K562 (cell line): ENCODE data around the gene MAGEB1. TPM values are rescaled to one million over a fixed set of nuclear protein-coding genes. Genes with fewer than 3 reads are reported as not detected.

Experiments
- ATAC-seq: fragments of 200-7000 bp; cut with Tn5 transposase; 3 replicates; pipeline ENCODE4 v1.9.1; 2020; ENCODE audit warnings: moderate library complexity
- BruUV-seq: library from RNA; stranded (reverse); fragments of 400-500 nt; replicated peaks from 2 replicates; lab custom pipeline; 2021; lab: Mats Ljungman, UMichigan
- CTCF ChIA-PET: fragments of 300-600 bp; formaldehyde crosslinking; extraction: SDS; loops from one replicate; lab custom pipeline; 2021; ENCODE audit warnings: low intra/inter-chr PET ratio; lab: Yijun Ruan, JAX
- POLR2A ChIA-PET: fragments of 300-600, 350-650 bp; sonication (Branson Sonifier 250); formaldehyde crosslinking; extraction: SDS; loops from one replicate; lab custom pipeline; 2021; ENCODE audit warnings: antibody characterized with exemption, inconsistent platforms; lab: Yijun Ruan, JAX
- DNase-seq, 4 experiments: peaks; one replicate each; pipeline versions ENCODE4 v3.0.0 to v3.0.0-alpha.2; 2011 to 2018; ENCODE audit warnings: low spot score in 3 of 4, mixed read lengths in 3 of 4; ENCODE audit errors: extremely low read depth in 1 of 4
- FAIRE-seq: peaks from 2 replicates; lab custom pipeline; 2011; peaks lifted over from hg19 to GRCh38; lab: Jason Lieb, UNC
- H2AFZ ChIP-seq: 2 replicates; pipeline ENCODE4 v1.6.0; 2011; ENCODE audit warnings: low read depth, low read length, control low read depth, inconsistent platforms
- H3K27ac ChIP-seq: fragments of 200-600 bp; 3 replicates; pipeline ENCODE4 v1.8.0; 2011; ENCODE audit warnings: low read depth, mild to moderate bottlenecking, control low read depth, inconsistent platforms, low read length, moderate library complexity, mixed read lengths; ENCODE audit errors: extremely low read depth
- H3K27me3 ChIP-seq, 2 experiments: fragments of 300-600 bp in 1 of 2; 2 replicates in 1 of 2; 3 replicates in 1 of 2; pipeline versions ENCODE4 v1.6.0 to v1.8.0; 2011; ENCODE audit warnings: inconsistent platforms in 2 of 2, low read length in 2 of 2, mild to moderate bottlenecking in 1 of 2, mixed read lengths in 1 of 2, moderate library complexity in 1 of 2; ENCODE audit not compliant: control insufficient read depth in 2 of 2, insufficient read depth in 2 of 2
- H3K36me3 ChIP-seq: fragments of 300-600 bp; 3 replicates; pipeline ENCODE4 v1.8.0; 2011; ENCODE audit warnings: mild to moderate bottlenecking, low read length, inconsistent platforms; ENCODE audit not compliant: control insufficient read depth, insufficient read depth
- H3K4me1 ChIP-seq, 2 experiments: fragments of 200-600 bp in 1 of 2; replicated peaks in 1 of 2; 2 replicates in 1 of 2; 3 replicates in 1 of 2; pipeline versions ENCODE4 v1.5.1 to v1.8.0; 2011; ENCODE audit warnings: inconsistent platforms in 2 of 2, low read length in 2 of 2, mild to moderate bottlenecking in 1 of 2, mixed read lengths in 1 of 2, moderate library complexity in 1 of 2; ENCODE audit not compliant: control insufficient read depth in 2 of 2, insufficient read depth in 2 of 2
- H3K4me2 ChIP-seq: 2 replicates; pipeline ENCODE4 v1.6.1; 2011; ENCODE audit warnings: low read length, control low read depth, inconsistent platforms, mixed read lengths; ENCODE audit not compliant: insufficient read depth
- H3K4me3 ChIP-seq: fragments of 200-600 bp; sonication (generic), shearing (Covaris generic); 2 replicates; pipeline ENCODE4 v1.5.1; 2016; ENCODE audit warnings: control low read depth, inconsistent platforms
- H3K79me2 ChIP-seq: fragments of 200-600 bp; 3 replicates; pipeline ENCODE4 v1.8.0; 2011; ENCODE audit warnings: low read length, inconsistent platforms; ENCODE audit not compliant: control insufficient read depth, insufficient read depth
- H3K9ac ChIP-seq, 2 experiments: 2 replicates each; pipeline versions ENCODE4 v1.6.0 to v1.6.1; 2011; ENCODE audit warnings: low read depth in 2 of 2, low read length in 2 of 2, control low read depth in 1 of 2, inconsistent platforms in 1 of 2, mild to moderate bottlenecking in 1 of 2, mixed read lengths in 1 of 2; ENCODE audit not compliant: insufficient read depth in 1 of 2
- H3K9me1 ChIP-seq: one replicate; pipeline ENCODE4 v1.6.0; 2011; ENCODE audit warnings: inconsistent platforms, mild to moderate bottlenecking, low read length, moderate library complexity; ENCODE audit not compliant: control insufficient read depth, insufficient read depth
- H3K9me3 ChIP-seq: replicated peaks from 2 replicates; pipeline ENCODE4 v1.5.1; 2011; ENCODE audit warnings: low read depth, low read length, inconsistent platforms; ENCODE audit not compliant: control insufficient read depth, insufficient read depth
- H4K20me1 ChIP-seq: replicated peaks from 2 replicates; pipeline ENCODE4 v1.6.1; 2011; ENCODE audit warnings: low read length, inconsistent platforms, mixed read lengths; ENCODE audit not compliant: control insufficient read depth, insufficient read depth
- ATF1 ChIP-seq, 2 experiments: fragments of 450-650 bp in 1 of 2; IDR thresholded peaks; 2 replicates each; pipeline ENCODE4 v1.6.1; 2016; ENCODE audit warnings: missing compliant biosample characterization in 1 of 2, missing genetic modification characterization in 1 of 2
- KDM1A ChIP-seq, 2 experiments: fragments of 450-650 bp; IDR thresholded peaks; 2 replicates each; pipeline ENCODE4 v1.6.1; 2016; ENCODE audit warnings: mild to moderate bottlenecking in 2 of 2
- NEUROD1 ChIP-seq: fragments of 150-350 bp; IDR thresholded peaks from 2 replicates; pipeline ENCODE4 v1.6.1; 2014; ENCODE audit warnings: borderline replicate concordance, low read length, low read depth; ENCODE audit not compliant: partially characterized antibody
- POLR2AphosphoS2 ChIP-seq: IDR thresholded peaks from 2 replicates; pipeline ENCODE4 v1.6.1; 2012; ENCODE audit warnings: low read length, improper control_type of control experiment
- SMAD2 ChIP-seq: fragments of 150-350 bp; IDR thresholded peaks from 2 replicates; pipeline ENCODE4 v1.6.1; 2014; ENCODE audit warnings: low read depth, mild to moderate bottlenecking, low read length
- THAP7 ChIP-seq: fragments of 250-450 bp; sonication (Bioruptor Pico); IDR thresholded peaks from 2 replicates; pipeline ENCODE4 v1.5.0; 2021
- THRA ChIP-seq: fragments of 450-650 bp; IDR thresholded peaks from 2 replicates; pipeline ENCODE4 v1.6.1; 2017; ENCODE audit warnings: mild to moderate bottlenecking, moderate library complexity
- ZNF143 ChIP-seq: sonication (generic); formaldehyde crosslinking; IDR thresholded peaks from 2 replicates; pipeline ENCODE4 v1.9.0; 2022; ENCODE audit warnings: mild to moderate bottlenecking, missing genetic modification reagents
- WGBS: fragments of 100-300 bp; shearing (Covaris generic); methylation state at CpG from one replicate; pipeline ENCODE4 v1.1.6; 2016; ENCODE audit warnings: low coverage, mixed read lengths; ENCODE audit not compliant: insufficient coverage; ENCODE audit errors: missing lambda C conversion rate; 5-methylcytosine and 5-hydroxymethylcytosine counted together
- in situ Hi-C: fragments of 300-500 bp; cut with MboI; formaldehyde crosslinking; loops from 4 replicates; pipeline ENCODE4 v1.15.0; 2018; ENCODE audit warnings: inconsistent platforms, mixed read lengths
- intact Hi-C: fragments of 100-400 bp; cut with micrococcal nuclease; formaldehyde crosslinking; loops from 2 replicates; pipeline ENCODE4 v1.14.2; 2022
- polyA plus RNA-seq, 8 experiments: library from polyadenylated mRNA; depleted of rRNA in 4 of 8; stranded (reverse) in 5 of 8; unstranded in 3 of 8; fragments of >200 nt; fragmentation: Nextera tagmentation in 2 of 8; fragmentation: Illumina TruSeq in 1 of 8; extraction: Ambion mirVana in 2 of 8; extraction: Trizol in 1 of 8; gene quantifications; 2 replicates each; pipeline versions ENCODE4 v1.2.1 to v1.2.3, GENCODE V29; 2011 to 2014; ENCODE audit warnings: inconsistent platforms in 1 of 8, missing spikeins in 1 of 8
- total RNA-seq, 7 experiments: library from RNA; depleted of rRNA in 6 of 7; stranded (reverse); fragments of >200 nt in 6 of 7; fragmentation: Illumina TruSeq in 2 of 7; extraction: Trizol in 2 of 7; gene quantifications; 2 replicates each; pipeline versions ENCODE4 v1.2.1 to v1.2.3, GENCODE V29; 2011 to 2021; ENCODE audit warnings: low replicate concordance in 1 of 7

The MAGEB1 gene
- total and polyA plus RNA-seq, 9 of the 15 experiments (the other 6 are each of a cell fraction or from before 2014, with no cell fraction given): 32.6 to 100 (median 43.4) TPM

- BruUV-seq: no TSS peak
- H3K9me1 ChIP-seq: no peaks in the 10 kb centered on the region
- 0% methylated on average over 2 of the region's 2 CpGs for WGBS
- no peaks in the 10 kb centered on the region for H3K27me3 ChIP-seq
- intact Hi-C loops: no loop called here
- in situ Hi-C loops: no loop called here
- H3K27ac ChIP-seq: no peak overlapping the region
- no peak overlapping the region for H3K4me3 ChIP-seq
- H3K4me1 ChIP-seq: no peaks in the 10 kb centered on the region
- no peaks in the 10 kb centered on the region for H3K9me3 ChIP-seq
- CTCF ChIA-PET: no interaction called here
- H3K79me2 ChIP-seq: no peaks in the 10 kb centered on the region
- DNase-seq: no peak
- FAIRE-seq: no peak
- POLR2A ChIA-PET: interaction anchor here (0.6 kb wide), 1 partner anchor 24 kb away, joined by 3 read pairs; no protein-coding TSS in a partner anchor
- H3K4me2 ChIP-seq: no peak overlapping the region
- H3K36me3 ChIP-seq: no peaks in the 10 kb centered on the region
- no peak for ATAC-seq
- no peak overlapping the region for H2AFZ ChIP-seq
- no peaks in the 10 kb centered on the region for H4K20me1 ChIP-seq
- H3K9ac ChIP-seq: no peak overlapping the region
- TF ChIP-seq KDM1A (IDR thresholded peaks at IDR 0.05): no peak
- no peak for TF ChIP-seq NEUROD1
- no peak for TF ChIP-seq THAP7 (CRISPR knock-in tag)
- TF ChIP-seq POLR2AphosphoS2: no peak
- no peak for TF ChIP-seq ATF1 (CRISPR knock-in tag; IDR thresholded peaks at IDR 0.05)
- TF ChIP-seq ATF1 (tag; IDR thresholded peaks at IDR 0.05): no peak
- TF ChIP-seq ZNF143 (CRISPR knock-in tag): no peak
- TF ChIP-seq SMAD2: no peak
- no peak for TF ChIP-seq THRA
Measured at GRCh38 chrX:30259927-30260326, 13.0 kb downstream of the MAGEB1 start.
